SU-DHL-6 (cell line): ENCODE results near the gene CEP70.

Experiments
- H2AFZ ChIP-seq: fragments of 200-600 bp; sonication (generic); 2 replicates; pipeline ENCODE4 v1.6.1; 2014; ENCODE audit warnings: low read depth, mild to moderate bottlenecking, moderate library complexity, mixed read lengths, antibody characterized with exemption, low read length; ENCODE audit not compliant: severe bottlenecking
- H3F3A ChIP-seq: fragments of 200-600 bp; shearing (Covaris generic); 2 replicates; pipeline ENCODE4 v1.6.0; 2016; ENCODE audit warnings: antibody characterized with exemption, mild to moderate bottlenecking; ENCODE audit not compliant: insufficient read depth
- H3K27ac ChIP-seq: fragments of 200-600 bp; sonication (generic); 2 replicates; pipeline ENCODE4 v1.5.1; 2016; ENCODE audit warnings: low read depth, mild to moderate bottlenecking, low read length, moderate library complexity, mixed read lengths
- H3K27me3 ChIP-seq: fragments of 200-600 bp; sonication (generic), shearing (Covaris generic); 2 replicates; pipeline ENCODE4 v1.6.0; 2014; ENCODE audit warnings: mild to moderate bottlenecking, low read length
- H3K36me3 ChIP-seq: fragments of 200-600 bp; sonication (generic); 2 replicates; pipeline ENCODE4 v1.6.1; 2014; ENCODE audit warnings: mild to moderate bottlenecking, low read length, mixed read lengths
- H3K4me2 ChIP-seq: fragments of 300-600, 200-600 bp; shearing (Covaris generic), sonication (generic); 2 replicates; pipeline ENCODE4 v1.6.0; 2014; ENCODE audit warnings: low read length, low read depth, mild to moderate bottlenecking; ENCODE audit not compliant: poor library complexity, severe bottlenecking
- H3K4me3 ChIP-seq: fragments of 200-600 bp; sonication (generic); 2 replicates; pipeline ENCODE4 v1.5.1; 2014; ENCODE audit warnings: antibody characterized with exemption, low read length, mild to moderate bottlenecking, mixed read lengths; ENCODE audit not compliant: insufficient read depth, poor library complexity, severe bottlenecking
- H3K79me2 ChIP-seq: fragments of 200-600 bp; sonication (generic); 2 replicates; pipeline ENCODE4 v1.6.1; 2014; ENCODE audit warnings: mild to moderate bottlenecking, low read length, moderate library complexity; ENCODE audit not compliant: insufficient read depth
- H3K9ac ChIP-seq: fragments of 200-600 bp; sonication (generic); 2 replicates; pipeline ENCODE4 v1.7.0; 2014; ENCODE audit warnings: mild to moderate bottlenecking, low read length
- H3K9me2 ChIP-seq: fragments of 200-600 bp; sonication (generic); replicated peaks from 2 replicates; pipeline ENCODE4 v1.6.1; 2014; ENCODE audit warnings: low read length; ENCODE audit not compliant: insufficient read depth
- H3K9me3 ChIP-seq: fragments of 200-600 bp; sonication (generic); 2 replicates; pipeline ENCODE4 v1.6.1; 2014; ENCODE audit warnings: low read length, mixed read lengths; ENCODE audit not compliant: insufficient read depth
- H4K20me1 ChIP-seq: fragments of 200-600 bp; sonication (generic); 2 replicates; pipeline ENCODE4 v1.6.1; 2014; ENCODE audit warnings: low read depth, mild to moderate bottlenecking, antibody characterized with exemption, low read length, moderate library complexity, mixed read lengths
- CTCF ChIP-seq: fragments of 200-600 bp; sonication (generic); IDR thresholded peaks from one replicate; pipeline ENCODE4 v1.5.1; 2017; ENCODE audit warnings: antibody characterized with exemption, mild to moderate bottlenecking, low read length, moderate library complexity; ENCODE audit not compliant: insufficient read depth, poor library complexity, severe bottlenecking
- EZH2phosphoT487 ChIP-seq: fragments of 200-600 bp; sonication (generic), shearing (Covaris generic); conservative IDR thresholded peaks from 2 replicates; pipeline ENCODE4 v1.6.1; 2018; ENCODE audit warnings: mild to moderate bottlenecking, antibody characterized with exemption, low read length, moderate library complexity, mixed read lengths

The CEP70 gene

GRCh38 chr3:138477801-138478200 lies 116.3 kb downstream of the CEP70 start:
- Histone ChIP-seq H3K79me2 (no peaks in the 10 kb centered on the region), H3K9ac (no peak overlapping the region), H3F3A (no peaks in the 10 kb centered on the region), H3K9me3 (no peaks in the 10 kb centered on the region), H3K27me3 (no peaks in the 10 kb centered on the region), H3K9me2 (no peaks in the 10 kb centered on the region), H2AFZ (no peak overlapping the region), H3K27ac (no peak overlapping the region), H3K4me2 (no peak overlapping the region), H3K4me3 (no peak overlapping the region), H3K36me3 (no peaks in the 10 kb centered on the region), H4K20me1 (no peaks in the 10 kb centered on the region)
- no peak for TF ChIP-seq EZH2phosphoT487
- no peak for TF ChIP-seq CTCF

GRCh38 chr3:138477120-138477519 lies 116.9 kb downstream of the CEP70 start:
- H3K4me2 ChIP-seq: no peak overlapping the region
- no peak overlapping the region for H3K4me3 ChIP-seq
- H4K20me1 ChIP-seq: no peaks in the 10 kb centered on the region
- no peaks in the 10 kb centered on the region for H3F3A ChIP-seq
- H3K9ac ChIP-seq: no peak overlapping the region
- no peaks in the 10 kb centered on the region for H3K36me3 ChIP-seq
- no peaks in the 10 kb centered on the region for H3K79me2 ChIP-seq
- H3K27ac ChIP-seq: no peak overlapping the region
- TF ChIP-seq EZH2phosphoT487 (no peak), CTCF (no peak)
- H3K9me3 ChIP-seq: no peaks in the 10 kb centered on the region
- H3K27me3 ChIP-seq: no peaks in the 10 kb centered on the region
- H3K9me2 ChIP-seq: no peaks in the 10 kb centered on the region
- no peak overlapping the region for H2AFZ ChIP-seq

DNA sequence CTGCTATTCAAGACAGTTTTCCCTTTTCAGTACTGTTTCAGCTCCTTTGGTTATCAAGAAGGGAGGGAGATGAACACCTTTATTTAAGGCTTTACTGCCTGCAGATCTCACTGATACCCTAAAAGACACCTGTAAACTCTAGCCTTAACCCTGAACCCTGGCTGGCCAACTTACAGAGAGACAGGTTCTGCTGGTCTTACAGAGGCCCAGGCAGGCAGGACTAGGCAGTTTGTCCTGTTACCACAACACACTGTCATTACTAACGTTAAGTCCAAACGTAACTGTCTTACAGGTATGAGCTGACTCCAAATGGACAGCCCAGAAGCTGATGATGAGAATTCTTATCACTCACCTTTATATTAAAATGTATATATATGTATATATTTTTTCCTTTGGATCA lies 117.5 kb downstream of the CEP70 start:
- no peak overlapping the region for H2AFZ ChIP-seq
- H3K9me3 ChIP-seq: no peaks in the 10 kb centered on the region
- H3K36me3 ChIP-seq: no peaks in the 10 kb centered on the region
- H3F3A ChIP-seq: no peaks in the 10 kb centered on the region
- H3K9me2 ChIP-seq: no peaks in the 10 kb centered on the region
- TF ChIP-seq EZH2phosphoT487 (no peak), CTCF (no peak)
- no peaks in the 10 kb centered on the region for H3K79me2 ChIP-seq
- no peak overlapping the region for H3K27ac ChIP-seq
- no peak overlapping the region for H3K4me2 ChIP-seq
- H3K4me3 ChIP-seq: no peak overlapping the region
- H3K27me3 ChIP-seq: no peaks in the 10 kb centered on the region
- no peak overlapping the region for H3K9ac ChIP-seq
- H4K20me1 ChIP-seq: no peaks in the 10 kb centered on the region

- no peaks in the 10 kb centered on the region for H3F3A ChIP-seq
- H3K4me3 ChIP-seq: no peak overlapping the region
- H3K27me3 ChIP-seq: no peaks in the 10 kb centered on the region
- no peak overlapping the region for H2AFZ ChIP-seq
- no peak overlapping the region for H3K27ac ChIP-seq
- H3K79me2 ChIP-seq: no peaks in the 10 kb centered on the region
- TF ChIP-seq EZH2phosphoT487 (no peak), CTCF (no peak)
- H3K9me2 ChIP-seq: no peaks in the 10 kb centered on the region
- H4K20me1 ChIP-seq: no peaks in the 10 kb centered on the region
- H3K9me3 ChIP-seq: no peaks in the 10 kb centered on the region
- no peaks in the 10 kb centered on the region for H3K36me3 ChIP-seq
- no peak overlapping the region for H3K4me2 ChIP-seq
- no peak overlapping the region for H3K9ac ChIP-seq
Observed at GRCh38 chr3:138474163-138474562, 119.9 kb downstream of the CEP70 start.
